ENCODE measurements around the gene EGFL8. TPM values are rescaled to one million over a fixed set of nuclear protein-coding genes. Genes with fewer than 3 reads are reported as not detected.

The EGFL8 gene
- total RNA-seq, 1 donor from 2014 or later: 15.4 TPM

DNA sequence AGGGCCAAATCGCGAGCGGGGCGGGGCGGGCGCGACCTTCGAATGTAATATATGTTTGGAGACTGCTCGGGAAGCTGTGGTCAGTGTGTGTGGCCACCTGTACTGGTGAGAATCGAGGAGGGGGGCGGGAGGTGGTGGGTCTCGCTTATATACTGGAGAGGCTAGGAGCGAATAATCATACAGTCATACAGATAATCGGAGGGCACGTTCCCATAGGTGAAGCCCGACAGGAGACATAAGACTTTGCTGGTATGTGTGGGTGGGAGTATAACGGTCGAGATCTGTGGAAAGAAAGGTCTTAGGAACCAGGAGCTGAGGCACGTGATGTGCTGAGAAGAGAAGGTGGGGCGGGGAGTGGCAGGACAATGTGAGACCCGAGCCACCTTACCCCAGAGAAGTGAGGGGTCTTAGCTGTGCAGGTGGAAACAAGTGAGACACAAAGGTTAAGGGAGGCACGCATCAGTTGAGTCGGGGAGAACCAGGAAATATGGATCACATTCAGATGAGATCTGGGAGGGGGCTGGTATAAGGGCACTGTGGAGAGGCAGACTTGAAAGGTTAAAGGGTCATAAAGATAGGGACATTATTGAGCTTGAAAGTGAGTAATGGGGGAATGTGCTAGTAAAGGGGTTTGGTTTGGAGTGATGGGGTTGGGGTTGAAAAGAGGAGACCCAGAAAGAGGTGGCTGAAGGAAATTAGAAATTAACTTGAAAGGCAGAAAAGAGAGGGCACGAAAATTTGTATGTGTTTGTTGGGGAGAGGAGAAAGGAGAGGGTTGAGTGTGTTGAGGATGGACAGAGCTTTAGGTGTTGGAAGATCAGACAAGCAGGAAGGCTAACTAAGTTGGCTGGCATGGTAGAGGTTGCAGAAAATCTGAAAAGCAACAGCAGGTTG, 14.4 kb downstream of the EGFL8 start:
- peaks cover 53% of the 10 kb centered on the region for H3K4me1 Mint-ChIP-seq (ENCODE audit: low read depth)
- H3K9me3 Mint-ChIP-seq (ENCODE audit: low read depth): no peaks in the 10 kb centered on the region
- DNase-seq (ENCODE audit: low spot score): peak; percentile 71
- no peak for TF ChIP-seq CTCF (IDR thresholded peaks at IDR 0.05)
- H3K4me3 Mint-ChIP-seq (ENCODE audit: unreplicated experiment): peak overlapping the region; percentile 81
- peaks cover 7% of the 10 kb centered on the region for H3K36me3 Mint-ChIP-seq (ENCODE audit: low read depth)
- H3K27me3 Mint-ChIP-seq (ENCODE audit: low read depth): no peaks in the 10 kb centered on the region
- peak overlapping the region; percentile 94 for H3K27ac Mint-ChIP-seq (ENCODE audit: unreplicated experiment)

DNA sequence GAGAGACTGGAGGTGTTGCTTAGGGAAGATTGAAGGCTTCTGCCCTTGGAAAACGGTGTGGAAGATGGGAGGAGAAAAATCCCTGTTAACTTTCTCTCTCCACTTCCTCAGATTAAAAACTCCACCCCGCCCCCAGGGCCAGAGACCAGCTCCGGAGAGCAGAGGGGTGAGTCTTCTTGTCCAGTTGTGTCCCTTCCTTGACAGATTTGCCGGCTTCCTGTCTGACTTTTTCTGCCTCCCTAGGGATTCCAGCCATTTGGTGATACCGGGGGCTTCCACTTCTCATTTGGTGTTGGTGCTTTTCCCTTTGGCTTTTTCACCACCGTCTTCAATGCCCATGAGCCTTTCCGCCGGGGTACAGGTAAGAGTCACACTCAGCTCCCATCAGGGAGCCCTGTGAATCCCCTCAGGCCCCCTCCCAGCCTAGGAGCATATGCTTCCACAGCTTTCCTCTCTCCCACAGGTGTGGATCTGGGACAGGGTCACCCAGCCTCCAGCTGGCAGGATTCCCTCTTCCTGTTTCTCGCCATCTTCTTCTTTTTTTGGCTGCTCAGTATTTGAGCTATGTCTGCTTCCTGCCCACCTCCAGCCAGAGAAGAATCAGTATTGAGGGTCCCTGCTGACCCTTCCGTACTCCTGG, 15.5 kb downstream of the EGFL8 start:
- H3K27me3 Mint-ChIP-seq (ENCODE audit: low read depth): no peaks in the 10 kb centered on the region
- H3K9me3 Mint-ChIP-seq (ENCODE audit: low read depth): no peaks in the 10 kb centered on the region
- DNase-seq (ENCODE audit: low spot score): peak; percentile 47
- H3K27ac Mint-ChIP-seq (ENCODE audit: unreplicated experiment): peak overlapping the region; percentile 32
- H3K4me1 Mint-ChIP-seq (ENCODE audit: low read depth): peaks cover 42% of the 10 kb centered on the region
- peak overlapping the region; percentile 81 for H3K4me3 Mint-ChIP-seq (ENCODE audit: unreplicated experiment)
- peaks cover 7% of the 10 kb centered on the region for H3K36me3 Mint-ChIP-seq (ENCODE audit: low read depth)
- TF ChIP-seq CTCF (IDR thresholded peaks at IDR 0.05): no peak

DNA sequence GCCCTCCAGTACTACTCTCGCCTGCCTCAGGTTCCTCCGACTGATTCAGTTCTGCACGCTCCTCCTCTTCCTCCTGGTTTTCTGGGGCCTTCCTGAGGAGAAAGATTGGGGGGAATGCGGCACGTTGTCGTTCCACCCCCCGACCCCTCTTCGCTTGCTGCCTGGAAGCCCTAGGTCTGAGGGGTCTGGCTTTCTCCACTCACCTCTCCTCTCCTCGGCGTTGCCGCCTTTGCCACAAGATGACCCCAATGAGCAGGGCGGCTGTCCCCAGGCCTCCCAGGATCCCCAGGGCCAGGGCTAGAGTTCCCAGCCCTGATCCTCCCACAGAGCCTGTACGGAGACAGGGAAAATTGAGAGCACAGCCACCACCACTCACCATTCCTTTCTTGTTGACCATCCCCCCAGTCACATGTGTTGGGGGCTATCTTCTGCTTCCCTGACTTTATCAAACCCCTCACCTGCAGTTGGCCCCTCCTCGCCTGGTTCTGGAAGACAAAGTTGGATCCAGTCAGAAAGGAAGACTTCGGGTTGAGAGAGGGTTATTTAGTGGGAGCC, 16.8 kb downstream of the EGFL8 start:
- DNase-seq (ENCODE audit: low spot score): peak; percentile 66
- Mint-ChIP-seq H3K4me1 (ENCODE audit: low read depth) (peaks cover 43% of the 10 kb centered on the region), H3K36me3 (ENCODE audit: low read depth) (peaks cover 12% of the 10 kb centered on the region), H3K9me3 (ENCODE audit: low read depth) (no peaks in the 10 kb centered on the region), H3K27me3 (ENCODE audit: low read depth) (no peaks in the 10 kb centered on the region), H3K27ac (ENCODE audit: unreplicated experiment) (peak overlapping the region; percentile 57), H3K4me3 (ENCODE audit: unreplicated experiment) (no peak overlapping the region)
- no peak for TF ChIP-seq CTCF (IDR thresholded peaks at IDR 0.05)

DNA sequence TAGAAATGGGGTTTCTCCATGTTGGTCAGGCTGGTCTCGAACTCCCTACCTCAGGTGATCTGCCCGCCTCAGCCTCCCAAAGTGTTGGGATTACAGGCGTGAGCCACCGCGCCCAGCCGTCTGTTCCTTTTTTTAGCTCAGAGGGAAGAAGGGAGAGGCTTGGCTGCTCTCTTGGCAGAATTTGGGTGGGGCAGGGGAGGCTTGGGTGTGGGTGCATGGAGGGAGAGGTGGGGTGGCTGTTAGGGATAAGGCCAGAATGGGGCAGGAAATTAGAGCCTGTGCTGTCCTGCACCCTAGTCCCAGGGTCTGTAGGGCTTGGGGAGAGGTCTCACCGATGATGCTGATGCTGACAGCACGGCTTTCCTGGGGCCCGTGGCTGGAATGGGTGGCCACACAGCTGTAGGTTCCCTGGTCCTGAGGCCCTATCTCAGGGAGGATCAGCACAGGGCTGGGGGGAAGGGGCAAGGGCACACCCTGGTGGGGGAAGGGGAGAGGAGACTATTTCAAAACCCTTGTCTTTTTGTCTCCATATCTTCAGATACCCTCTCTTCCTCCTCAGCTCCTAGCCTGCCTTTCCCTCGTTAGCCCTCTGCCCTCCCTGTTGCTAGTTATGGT, 17.6 kb downstream of the EGFL8 start:
- no peak for TF ChIP-seq CTCF (IDR thresholded peaks at IDR 0.05)
- no peaks in the 10 kb centered on the region for H3K27me3 Mint-ChIP-seq (ENCODE audit: low read depth)
- peak; percentile 74 for DNase-seq (ENCODE audit: low spot score)
- peak overlapping the region; percentile 45 for H3K27ac Mint-ChIP-seq (ENCODE audit: unreplicated experiment)
- no peak overlapping the region for H3K4me3 Mint-ChIP-seq (ENCODE audit: unreplicated experiment)
- H3K36me3 Mint-ChIP-seq (ENCODE audit: low read depth): peaks cover 15% of the 10 kb centered on the region
- no peaks in the 10 kb centered on the region for H3K9me3 Mint-ChIP-seq (ENCODE audit: low read depth)
- peaks cover 41% of the 10 kb centered on the region for H3K4me1 Mint-ChIP-seq (ENCODE audit: low read depth)

- Mint-ChIP-seq H3K36me3 (ENCODE audit: low read depth) (peaks cover 15% of the 10 kb centered on the region), H3K27ac (ENCODE audit: unreplicated experiment) (peak overlapping the region; percentile 45), H3K9me3 (ENCODE audit: low read depth) (no peaks in the 10 kb centered on the region), H3K4me1 (ENCODE audit: low read depth) (peaks cover 41% of the 10 kb centered on the region), H3K27me3 (ENCODE audit: low read depth) (no peaks in the 10 kb centered on the region), H3K4me3 (ENCODE audit: unreplicated experiment) (no peak overlapping the region)
- no peak for TF ChIP-seq CTCF (IDR thresholded peaks at IDR 0.05)
- DNase-seq (ENCODE audit: low spot score): peak; percentile 71
Observed at GRCh38 chr6:32182555-32182981, 18.2 kb downstream of the EGFL8 start.
